ENCODE data around the gene ELANE.

DNA sequence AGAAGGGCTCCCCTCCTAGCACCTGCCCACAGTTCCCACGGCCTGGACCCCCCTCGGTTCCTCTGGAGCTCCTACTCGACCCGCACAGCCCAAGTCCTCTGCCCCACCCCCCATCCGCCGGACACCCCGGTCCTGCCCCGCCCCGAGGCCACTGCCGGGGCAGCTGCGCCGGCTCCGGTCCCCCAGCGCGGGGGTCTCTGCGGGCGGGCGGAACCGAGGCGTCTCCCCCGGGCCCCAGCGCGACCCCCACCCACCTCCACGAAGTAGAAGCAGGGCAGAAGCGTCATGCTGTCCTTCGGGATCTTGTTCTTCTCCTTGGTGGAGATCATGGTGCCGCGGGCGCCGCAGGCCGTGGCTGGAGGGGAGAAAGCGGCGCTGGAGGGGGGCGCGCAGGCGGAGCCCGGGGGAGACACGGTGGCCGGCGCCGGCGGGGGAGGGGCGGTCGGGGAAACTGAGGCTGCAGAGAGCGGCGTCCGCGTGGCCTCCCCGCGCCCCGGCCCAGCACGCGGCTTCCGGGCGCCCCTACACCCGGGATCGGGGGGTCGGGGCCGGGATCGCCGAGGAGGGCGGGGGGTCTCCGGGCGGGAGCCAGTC lies 30.8 kb upstream of the ELANE start:
- TF ChIP-seq EZH2 (IDR thresholded peaks at IDR 0.05; ENCODE audit: borderline replicate concordance, low read length), result no peak
- TF ChIP-seq, protein P1, sequence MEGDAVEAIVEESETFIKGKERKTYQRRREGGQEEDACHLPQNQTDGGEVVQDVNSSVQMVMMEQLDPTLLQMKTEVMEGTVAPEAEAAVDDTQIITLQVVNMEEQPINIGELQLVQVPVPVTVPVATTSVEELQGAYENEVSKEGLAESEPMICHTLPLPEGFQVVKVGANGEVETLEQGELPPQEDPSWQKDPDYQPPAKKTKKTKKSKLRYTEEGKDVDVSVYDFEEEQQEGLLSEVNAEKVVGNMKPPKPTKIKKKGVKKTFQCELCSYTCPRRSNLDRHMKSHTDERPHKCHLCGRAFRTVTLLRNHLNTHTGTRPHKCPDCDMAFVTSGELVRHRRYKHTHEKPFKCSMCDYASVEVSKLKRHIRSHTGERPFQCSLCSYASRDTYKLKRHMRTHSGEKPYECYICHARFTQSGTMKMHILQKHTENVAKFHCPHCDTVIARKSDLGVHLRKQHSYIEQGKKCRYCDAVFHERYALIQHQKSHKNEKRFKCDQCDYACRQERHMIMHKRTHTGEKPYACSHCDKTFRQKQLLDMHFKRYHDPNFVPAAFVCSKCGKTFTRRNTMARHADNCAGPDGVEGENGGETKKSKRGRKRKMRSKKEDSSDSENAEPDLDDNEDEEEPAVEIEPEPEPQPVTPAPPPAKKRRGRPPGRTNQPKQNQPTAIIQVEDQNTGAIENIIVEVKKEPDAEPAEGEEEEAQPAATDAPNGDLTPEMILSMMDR (IDR thresholded peaks at IDR 0.05; ENCODE audit: low read length), result no peak
